Stimulated activated CD4-positive, alpha-beta T cell treated with anti-CD3 and anti-CD28 coated beads, TNF-alpha, amount 100 ng/mL, for 4 hours (primary cell): ENCODE measurements around the gene SAMD1.

Experiments
- DNase-seq, 3 experiments: peaks; one replicate each; pipeline ENCODE4 v3.0.0-alpha.2; 2020; ENCODE audit warnings: low read depth in 3 of 3

Gene SAMD1

DNA sequence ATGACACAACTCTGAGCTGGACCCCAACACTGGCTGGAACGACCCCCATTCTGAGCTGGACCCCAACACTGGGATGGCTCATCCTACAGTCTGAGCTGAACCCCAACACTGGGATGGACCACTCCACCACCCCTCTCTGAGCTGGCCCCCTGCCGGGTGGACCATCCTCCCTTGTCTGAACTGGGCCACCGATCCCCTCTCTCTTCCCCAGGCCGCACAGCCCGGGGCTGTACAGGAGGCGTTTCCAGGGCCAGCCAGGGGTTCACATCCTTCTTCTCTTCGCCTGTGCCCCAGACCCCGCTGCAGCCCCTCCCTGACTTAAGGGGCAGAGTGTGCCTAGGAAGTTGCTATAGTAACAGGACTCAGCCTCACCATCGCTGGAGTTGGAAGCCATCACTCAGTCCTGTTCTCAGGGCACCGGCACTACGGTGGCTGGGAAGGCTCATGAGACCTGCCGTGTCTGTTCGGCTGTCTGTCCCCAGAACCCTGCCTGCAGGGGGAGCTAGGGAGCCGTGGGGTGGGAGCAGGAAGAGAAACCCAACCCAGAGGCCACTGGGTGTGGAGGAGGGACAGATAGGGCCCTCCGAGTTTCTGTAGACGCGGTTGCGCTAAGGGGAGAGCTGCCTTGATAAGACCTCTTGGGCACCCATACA is 23.3 kb upstream of the SAMD1 start:
- DNase-seq, result peak in 1 of 3 experiments; percentile 24

DNA sequence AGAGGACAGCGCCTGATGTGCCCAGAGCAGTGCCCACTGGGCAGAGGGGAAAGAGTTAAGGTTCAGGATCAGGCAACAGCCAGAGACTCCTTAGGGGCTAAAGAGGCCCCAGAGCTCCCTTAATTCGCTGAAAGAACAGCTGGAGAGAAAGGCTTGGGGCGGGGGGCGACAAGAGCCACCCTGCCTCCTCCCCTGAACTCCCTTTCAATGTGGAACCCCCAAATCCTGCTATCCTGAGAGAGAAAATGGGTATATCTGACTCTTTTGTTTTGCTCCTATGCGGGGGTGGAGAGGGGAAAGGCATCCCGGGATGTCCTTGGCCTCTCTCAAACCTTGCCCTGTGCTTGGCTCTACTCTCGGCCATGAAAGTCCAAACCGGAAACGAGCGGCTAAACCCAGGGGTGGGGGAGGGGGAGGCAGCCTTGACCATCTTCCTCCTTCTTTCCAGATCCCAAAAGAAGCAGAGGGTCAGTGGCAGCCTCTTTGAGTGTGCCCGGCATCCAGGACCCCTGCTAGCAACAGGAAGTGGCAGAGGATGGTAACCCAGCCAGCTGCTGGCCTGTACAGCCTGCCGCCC is 22.3 kb upstream of the SAMD1 start:
- no peak for DNase-seq

DNA sequence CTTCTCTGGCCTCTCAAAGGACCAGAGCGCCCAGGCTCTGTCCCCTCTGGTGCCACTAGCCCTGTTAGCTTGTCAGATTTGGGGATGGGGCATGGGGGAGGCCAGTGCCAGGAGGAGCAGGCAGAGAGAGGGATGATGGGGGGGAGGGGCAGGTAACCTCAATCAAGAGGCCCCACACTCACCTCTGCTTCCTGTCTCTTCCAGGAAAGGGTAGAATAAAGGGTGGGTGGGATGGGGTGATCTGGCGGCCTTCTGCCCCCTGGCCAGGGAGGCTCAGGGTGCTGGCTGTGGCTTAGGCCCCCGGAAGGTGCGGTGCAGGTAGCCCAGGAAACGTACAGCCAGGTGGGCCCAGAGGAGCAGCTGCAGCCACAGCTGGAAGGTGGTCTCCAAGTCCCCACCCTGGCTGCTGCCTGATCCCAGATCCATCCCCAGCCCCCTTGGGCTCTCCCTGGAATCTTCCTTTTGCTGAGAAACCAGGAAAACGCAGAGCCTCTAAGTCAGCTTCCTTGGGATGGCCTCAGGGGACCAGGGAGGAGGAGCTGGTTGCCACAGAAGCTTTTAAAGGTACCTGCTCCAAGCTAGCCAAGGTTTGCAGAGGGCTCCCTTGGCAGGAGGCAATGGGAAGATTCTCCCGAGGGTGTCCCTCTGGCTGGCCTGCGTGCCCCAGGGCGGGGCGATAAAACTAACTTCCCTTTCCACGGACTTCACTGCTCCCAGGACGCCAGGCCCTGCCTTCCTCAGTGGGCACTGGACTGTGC is 21.7 kb upstream of the SAMD1 start:
- no peak for DNase-seq

DNA sequence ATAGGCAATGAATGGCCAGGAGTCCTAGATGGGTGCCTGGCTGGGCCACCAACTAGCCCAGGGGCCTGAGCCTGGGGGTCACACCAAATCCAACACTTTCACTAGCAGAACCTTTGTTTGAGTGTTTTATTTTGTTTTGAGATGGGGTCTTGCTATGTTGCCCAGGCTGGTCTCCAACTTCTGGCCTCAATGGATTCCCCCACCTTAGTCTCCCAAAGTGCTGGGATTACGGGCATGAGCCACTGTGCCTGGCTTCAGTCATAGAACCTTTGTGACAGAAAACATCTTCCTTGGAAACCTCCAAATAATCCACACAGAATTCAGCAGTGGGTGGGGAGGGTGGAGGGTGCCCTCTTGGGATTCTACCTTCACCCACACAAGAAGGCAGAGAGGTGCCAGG is 20.9 kb upstream of the SAMD1 start:
- DNase-seq, result no peak

DNA sequence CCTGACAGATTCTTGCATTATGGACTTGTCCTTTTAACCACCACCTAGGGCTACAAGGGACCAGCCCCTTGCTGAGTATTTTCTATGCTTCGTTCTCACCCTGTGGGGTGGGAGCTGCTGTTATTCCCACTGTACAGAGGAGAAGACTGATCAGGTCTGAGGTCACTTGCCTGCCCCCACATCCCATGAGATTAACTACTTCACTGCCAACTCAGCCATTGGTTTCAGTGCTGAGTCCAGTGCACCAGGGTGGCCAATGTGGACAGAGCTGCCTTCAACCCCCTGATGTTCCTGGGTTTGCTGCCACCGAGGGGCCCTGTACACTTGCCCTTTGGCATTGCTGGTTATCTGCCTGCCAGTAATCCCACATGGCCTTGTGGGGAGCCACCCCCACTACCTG is 20.1 kb upstream of the SAMD1 start:
- no peak for DNase-seq

DNA sequence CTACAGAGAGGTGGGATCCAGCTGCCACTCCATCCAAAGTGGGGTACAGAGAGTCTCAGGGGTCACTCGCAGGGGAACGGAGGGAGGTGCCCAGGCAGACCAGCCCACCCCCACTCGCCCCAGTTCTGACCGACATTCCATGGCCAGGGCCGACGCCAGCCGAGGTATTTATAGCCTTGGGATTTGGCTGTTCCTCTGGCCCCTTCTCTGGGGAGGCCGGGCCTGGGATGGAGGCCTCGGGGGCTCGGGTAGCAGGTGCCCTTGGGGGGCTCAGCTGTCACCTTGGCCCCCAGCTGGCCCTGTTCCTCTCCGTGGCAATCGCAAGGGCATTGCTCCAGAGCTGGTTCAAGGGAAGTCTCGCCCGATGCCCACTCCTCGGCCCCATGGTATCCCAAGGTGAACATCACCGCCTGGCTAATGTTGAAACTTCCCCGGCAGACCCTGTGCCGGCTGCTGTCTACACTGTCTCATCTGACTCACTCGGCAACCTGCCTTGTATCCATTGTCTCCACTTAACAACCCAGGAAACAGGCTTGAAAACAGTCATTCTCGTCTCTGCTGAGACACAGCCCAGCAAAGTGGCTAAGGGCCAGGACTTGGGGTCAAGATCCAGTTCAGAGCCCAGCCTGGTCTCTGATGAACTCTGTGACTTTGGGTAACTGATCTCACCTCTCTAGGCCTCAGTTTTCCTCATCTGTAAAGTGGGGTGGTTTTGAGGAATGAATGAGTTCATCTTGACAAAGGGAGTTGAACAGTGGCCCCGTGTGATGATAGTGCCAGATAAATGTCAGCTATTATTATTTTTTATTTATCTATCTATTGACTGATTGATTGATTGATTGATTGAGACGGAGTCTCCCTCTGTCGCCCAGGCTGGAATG is 17.3 kb upstream of the SAMD1 start:
- no peak for DNase-seq

DNA sequence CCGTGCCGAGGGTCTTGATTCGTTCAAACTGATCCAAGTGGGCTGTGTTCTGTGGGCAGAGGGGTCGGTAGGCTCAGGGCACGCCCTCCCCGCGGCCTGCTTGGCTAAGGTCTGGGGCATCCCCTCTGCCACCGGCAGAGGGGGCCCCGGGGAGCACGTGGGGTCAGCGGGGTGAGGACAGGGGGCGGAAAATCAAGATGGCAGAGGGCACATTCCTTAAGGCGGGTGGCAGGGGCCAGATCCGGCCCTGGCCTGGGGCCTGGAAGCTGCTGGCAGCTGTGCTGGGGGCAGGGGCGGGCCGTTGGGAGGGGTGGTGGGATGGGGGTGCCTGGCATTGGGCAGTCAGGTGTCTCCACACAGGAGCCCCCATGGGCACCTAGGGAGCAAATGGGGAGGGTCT is 16.3 kb upstream of the SAMD1 start:
- DNase-seq, result no peak

DNA sequence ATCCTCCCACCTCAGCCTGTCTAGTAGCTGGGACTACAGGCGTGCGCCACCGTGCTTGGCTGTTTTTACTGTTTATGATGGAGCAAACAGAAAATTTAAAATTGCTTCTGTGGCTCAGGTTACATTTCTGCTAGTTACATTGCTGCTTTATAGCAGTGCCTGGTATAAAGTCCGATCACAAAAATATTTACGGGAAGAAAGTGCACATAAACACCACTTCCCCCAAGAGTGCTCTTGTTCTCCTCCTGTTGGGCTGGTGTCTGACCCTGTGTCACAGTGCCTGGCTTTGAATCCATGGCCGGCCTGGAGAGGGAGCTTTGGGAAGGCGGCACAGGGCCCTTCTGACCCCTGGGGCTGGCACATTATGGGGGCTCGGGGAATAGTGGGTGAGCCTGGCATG is 15.1 kb upstream of the SAMD1 start:
- no peak for DNase-seq

DNA sequence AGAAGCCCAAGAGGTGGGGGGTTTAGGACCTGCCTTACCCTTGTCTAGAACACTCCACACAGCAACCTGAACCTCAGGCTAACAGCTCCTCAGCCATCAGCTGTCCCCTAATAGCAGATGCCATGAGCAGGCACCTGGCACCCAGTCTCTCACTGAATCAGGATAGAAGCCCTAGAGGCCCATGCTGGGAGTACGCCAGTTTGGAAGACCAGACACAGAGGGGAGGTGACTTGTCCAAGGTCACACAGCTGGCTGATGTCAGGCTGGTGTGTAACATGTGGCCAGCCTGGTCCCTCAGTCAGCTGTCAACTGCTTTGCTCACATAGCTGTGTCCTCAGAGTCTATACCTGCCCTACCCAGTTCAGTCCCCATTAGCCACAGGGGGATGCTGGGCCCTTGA is 12.8 kb upstream of the SAMD1 start:
- no peak for DNase-seq

DNA sequence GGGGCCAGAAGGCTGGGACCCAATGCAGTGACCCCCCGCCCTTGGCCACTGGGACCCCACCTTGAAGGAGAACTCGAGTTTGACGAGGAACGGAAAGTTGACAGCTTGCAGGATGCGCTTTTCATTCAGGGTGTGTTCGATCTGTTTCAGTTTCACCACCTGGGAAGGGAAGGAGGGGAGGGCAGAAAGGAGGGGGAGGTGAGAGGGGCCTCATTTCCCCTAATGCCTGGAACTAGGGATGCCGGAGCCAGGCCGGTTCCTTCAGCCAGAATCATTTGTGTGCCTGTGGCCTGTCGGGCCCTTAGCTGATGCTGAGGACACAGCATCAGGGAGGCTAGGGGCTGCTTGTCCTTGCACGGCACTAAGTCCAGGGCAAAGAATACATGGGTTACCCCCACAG is 12.2 kb upstream of the SAMD1 start:
- no peak for DNase-seq

DNA sequence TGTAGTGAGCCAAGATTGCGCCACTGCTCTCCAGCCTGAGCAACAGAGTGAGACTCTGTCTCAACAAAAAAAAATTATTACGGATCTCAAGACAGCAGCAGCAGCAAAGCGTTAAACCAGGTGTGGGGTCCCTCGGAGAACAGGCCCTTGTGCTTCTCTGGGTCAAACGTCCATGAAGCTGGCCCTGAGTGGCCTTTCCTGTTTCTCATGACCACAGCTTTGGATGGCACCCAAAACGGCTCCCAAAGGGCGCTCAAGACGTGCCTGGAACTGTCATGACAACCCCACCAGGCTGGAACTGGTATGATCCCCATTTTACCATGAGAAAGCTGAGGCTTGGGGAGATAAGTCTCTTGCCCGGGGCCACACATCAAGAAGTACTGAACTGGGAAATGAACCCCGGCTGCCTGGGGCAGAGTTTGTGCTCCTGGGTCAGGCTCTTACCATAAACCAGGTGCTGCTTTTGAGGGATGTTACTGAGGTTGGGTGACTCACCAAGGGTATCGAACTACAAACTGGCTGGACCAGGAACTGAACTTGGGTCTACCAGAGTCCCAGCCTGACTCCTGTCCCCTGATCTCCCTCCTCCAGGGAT is 11.6 kb upstream of the SAMD1 start:
- DNase-seq, result no peak

DNA sequence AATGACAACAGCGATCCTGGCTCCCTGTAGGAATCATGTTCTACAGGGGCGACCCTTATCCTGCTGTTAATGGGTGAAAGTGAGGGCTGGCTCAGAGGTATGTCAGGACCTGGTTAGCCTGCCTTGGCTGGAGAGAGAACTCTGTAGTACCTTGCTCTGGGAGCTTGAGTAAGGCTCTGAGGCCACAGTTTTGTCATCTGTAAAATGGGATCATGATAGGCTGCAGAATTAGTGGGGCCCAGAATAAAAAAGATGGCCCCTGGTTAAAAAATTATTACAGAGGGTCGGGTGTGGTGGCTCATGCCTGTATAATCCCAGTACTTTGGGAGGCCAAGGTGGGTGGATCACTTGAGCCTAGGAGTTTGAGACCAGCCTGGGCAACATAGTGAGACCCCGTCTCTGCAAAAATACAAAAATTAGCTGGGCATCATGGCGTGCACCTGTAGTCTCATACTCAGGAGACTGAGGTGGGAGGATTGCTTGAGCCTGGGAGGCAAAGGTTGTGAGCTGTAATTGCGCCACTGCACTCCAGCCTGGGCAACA is 10.5 kb upstream of the SAMD1 start:
- DNase-seq, result no peak

DNA sequence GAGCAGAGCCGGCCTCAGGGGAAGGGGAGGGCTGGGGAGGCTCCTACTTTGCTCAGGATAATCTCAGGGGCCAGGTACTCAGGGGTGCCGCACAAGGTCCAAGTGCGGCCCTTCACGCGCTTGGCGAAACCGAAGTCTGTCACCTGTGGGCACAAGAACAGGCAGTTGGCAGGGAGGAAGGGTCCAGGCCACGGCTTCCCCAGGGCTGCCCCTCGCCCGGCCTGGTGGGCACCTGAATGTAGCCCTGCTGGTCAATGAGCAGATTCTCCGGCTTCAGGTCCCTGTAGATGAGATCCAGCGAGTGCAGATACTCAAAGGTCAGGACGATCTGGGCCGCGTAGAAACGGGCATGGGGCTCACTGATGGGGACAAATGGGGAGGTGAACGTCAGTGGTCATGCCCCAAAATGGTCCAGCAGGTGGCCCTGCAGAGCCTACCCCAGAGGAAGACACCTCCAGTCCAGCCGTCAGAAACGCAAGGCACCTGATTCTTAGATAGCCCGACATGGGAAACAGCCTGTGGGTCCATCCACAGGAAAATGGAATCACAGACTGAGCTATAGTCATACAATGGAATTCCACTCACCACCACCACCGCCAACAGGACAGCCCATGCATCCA is 7.1 kb upstream of the SAMD1 start:
- no peak for DNase-seq

DNA sequence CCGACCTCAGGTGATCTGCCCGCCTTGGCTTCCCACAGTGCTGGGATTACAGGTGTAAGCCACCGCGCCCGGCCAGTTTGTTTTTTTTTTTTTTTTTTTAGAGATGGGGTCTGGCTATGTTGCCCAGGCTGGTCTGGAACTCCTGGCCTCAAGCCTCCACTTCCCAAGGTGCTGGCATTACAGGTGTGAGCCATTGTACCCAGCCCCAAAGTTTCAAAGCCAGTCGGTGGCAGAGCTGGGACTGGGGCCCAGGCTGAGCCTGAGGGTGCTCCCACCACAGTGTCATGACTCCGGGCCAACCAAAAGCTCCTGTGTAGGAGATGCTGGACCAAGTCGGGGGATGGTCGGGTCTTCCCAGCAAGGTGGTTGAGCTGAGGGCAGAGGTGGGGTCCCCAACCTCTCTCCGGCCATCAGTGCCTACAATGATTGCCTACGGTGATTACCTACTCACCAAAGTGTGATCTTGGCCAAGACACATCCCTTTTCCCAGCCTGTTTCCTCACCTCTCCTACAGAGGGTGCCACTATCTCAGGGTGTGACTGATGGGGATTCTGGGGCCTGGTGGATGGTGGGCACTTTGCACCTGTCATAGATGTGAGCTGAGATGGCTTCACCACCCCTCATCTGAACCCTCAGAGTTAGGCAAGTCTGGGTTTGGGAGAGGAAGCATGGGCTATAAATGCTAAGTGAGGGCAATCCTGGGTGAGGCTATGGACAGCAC is 5.9 kb upstream of the SAMD1 start:
- no peak for DNase-seq

DNA sequence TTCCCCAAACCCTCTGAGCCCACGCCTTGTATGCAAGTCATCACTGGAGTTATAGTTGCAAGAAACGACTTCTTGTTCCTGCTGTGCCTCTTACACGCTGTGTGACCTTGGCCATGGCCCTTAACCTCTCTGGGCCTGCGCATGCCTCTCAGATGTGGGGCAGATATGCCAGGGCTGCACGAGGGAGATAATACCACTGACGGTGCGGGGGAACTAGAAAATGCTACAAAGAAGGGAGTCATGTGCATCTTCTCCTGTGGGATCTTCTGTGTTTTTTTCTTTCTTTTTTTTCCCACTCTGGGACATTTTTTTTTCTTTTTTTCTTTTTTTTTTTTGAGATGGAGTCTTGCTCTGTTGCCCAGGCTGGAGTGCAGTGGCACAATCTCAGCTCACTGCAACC is 4.3 kb upstream of the SAMD1 start:
- no peak for DNase-seq

DNA sequence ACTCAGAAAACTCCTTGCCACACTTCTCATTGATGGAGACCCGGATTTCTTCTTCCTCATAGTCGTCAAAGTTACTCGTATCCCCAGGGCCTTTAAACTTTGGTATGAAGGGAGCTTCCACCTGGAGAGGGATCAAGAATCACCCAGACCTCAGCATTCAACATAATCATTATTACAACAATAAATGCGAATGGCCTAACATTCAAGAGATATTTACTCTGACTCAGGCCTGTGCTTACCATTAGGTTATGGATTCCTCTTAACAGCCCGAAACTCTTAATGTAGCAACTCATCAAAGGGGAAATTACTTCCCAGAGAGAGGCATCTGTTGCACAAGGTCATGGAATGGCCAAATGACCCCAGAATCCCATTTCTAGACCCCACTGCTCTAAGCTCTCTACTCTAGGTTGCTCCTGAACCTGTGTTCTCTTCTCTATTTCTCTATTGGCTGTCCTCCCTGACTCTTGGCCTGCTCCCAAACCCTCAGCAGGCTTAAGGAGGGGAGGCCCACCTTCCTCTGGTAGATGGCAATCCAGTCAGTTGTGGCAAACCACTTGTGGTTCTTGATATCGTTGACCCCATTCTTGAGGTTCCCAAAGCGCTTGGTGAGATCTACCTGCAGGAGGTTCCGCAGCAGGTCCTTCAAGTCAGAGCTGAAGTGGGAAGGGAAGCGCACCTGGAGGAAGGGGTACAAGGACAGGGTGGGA is 2.7 kb upstream of the SAMD1 start:
- no peak for DNase-seq

DNA sequence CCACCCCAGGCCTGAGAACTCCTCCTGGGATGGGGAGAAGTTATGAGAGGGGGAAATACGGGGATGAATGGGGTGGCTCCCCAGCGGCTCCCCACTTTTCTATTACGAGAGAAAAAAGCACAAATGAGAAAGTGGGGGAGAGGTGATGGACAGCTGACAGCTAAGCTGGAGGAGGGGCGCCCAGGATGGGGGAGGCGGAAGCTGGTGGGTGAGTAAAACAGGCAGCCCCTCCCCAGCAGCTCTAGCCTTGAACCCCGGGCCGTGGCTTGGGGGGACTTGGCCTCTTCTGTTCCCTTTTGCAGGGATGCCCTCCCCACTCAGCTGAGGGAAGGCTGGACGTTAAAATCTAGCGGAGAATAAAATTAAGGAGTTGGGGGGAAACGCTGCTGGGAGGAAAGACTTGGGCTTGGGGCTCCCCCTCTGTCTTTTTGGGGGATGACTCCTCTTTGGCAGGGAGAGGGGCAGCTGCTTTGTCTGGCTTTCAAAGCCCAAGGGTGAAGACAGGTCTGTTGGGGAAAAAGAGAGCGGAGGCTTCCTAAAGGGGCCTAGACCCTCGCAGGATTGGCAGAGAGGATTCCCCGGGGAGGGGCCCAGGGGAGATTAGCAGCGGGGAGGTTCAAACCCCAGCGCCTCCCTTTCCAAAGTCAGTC is 1.4 kb upstream of the SAMD1 start:
- DNase-seq, result peak in 2 of 3 experiments; percentile 12 to 34

DNA sequence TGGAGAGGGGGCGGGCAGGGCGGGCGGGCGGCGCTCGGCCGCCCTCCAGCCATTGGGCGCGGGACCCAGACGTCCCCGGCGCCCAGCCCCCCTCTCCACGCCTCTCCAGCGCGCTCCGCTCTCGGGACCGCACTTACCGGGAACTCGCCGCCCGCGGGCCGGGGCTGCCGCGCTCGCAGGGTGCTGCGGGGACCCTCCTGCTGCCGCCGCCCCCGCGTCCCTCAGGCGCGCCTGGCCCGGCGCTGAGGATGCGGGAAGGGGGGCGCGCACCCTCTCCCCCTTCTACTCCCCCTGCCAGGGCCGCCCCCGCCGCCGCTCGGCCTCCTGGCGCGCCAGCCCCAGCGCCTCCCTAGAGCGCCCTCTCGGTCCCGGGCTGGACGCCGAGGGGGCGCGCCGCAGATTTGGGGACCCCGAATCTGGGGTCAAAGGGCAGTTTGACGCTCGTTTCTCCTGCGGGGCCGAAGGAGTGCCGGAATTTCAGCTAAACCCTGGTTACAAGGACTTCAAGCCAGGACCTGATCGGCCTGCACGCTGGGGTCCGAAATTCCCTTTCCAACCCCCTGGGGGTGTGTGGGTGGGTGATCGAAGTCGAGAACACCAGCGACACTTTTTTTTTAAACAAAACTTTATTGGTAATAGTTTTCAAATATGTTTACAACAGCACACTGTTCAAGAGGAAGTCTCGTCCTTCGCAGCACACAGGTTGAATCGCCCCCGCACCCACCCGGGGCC is 696 bp upstream of the SAMD1 start:
- peak; percentile 32 to 62 (median 45) for DNase-seq
